Measurements from ENCODE around the gene PLEKHO1.

The PLEKHO1 gene

DNA sequence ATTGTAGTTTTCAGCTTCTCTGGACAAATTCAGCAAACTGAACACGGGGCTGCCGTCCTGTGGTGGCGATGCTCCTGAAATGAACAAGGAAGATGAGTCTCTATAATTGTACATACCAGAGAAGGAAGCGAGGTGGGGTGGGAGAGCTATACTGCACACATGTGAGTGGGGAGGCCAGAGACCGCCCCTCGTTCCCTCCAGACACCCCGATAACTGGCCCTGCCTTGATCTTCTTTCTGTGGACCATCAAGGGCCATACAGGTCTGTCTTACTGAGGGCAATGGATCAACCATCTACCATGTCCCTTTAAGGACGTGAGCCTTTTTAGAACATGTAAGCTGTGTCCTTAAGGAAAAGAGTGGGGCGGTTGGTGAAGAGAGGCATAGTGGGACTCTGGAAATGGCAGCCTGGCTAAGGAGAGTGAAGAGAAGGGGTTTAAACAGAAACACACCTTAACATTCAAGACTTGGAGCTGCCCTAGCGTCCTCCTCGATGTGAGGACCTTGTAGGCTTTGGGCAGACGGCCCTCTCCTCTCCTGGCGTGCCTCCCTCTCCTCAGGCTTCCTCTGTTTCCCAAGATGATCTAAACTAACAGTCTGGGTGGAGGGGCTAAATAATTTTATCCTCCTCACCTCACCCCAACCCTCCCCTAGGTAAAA lies 5.8 kb downstream of the PLEKHO1 start:
- TF ChIP-seq, protein P1, sequence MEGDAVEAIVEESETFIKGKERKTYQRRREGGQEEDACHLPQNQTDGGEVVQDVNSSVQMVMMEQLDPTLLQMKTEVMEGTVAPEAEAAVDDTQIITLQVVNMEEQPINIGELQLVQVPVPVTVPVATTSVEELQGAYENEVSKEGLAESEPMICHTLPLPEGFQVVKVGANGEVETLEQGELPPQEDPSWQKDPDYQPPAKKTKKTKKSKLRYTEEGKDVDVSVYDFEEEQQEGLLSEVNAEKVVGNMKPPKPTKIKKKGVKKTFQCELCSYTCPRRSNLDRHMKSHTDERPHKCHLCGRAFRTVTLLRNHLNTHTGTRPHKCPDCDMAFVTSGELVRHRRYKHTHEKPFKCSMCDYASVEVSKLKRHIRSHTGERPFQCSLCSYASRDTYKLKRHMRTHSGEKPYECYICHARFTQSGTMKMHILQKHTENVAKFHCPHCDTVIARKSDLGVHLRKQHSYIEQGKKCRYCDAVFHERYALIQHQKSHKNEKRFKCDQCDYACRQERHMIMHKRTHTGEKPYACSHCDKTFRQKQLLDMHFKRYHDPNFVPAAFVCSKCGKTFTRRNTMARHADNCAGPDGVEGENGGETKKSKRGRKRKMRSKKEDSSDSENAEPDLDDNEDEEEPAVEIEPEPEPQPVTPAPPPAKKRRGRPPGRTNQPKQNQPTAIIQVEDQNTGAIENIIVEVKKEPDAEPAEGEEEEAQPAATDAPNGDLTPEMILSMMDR (IDR thresholded peaks at IDR 0.05; ENCODE audit: low read depth, low read length, missing control alignments), result no peak
- DNase-seq (ENCODE audit: extremely low read depth, low read depth), result no peak
- H3K4me3 ChIP-seq (replicated peaks; ENCODE audit: low read depth, low read length), result no peak overlapping the region

DNA sequence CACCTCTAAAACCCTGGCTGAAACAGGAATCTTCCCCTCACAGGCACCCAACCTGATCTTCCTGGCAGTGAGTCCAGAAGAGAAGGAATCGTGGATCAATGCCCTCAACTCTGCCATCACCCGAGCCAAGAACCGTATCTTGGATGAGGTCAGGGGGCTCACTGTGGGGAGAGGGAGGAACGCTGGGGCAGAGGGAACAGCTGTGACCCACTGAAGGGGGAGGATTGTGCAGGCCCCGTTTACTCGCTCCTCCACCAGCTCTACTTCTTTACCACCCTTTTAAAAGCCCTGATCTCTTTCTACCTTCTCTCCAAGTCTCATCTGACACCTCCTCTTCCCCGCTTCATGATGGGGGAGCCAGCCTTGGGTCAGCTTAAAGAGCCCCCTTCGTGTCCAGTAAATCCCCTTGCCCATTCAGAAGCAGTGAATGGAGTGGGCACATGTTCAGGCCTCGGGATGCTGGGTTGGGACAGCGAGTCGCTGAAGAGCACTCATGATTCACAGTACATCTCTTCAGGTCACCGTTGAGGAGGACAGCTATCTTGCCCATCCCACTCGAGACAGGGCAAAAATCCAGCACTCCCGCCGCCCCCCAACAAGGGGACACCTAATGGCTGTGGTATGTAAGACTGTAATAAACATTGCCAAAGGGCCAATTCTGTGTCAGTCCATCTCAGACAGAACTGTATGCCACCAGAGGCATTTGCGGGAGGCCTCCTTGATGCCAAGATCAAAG lies 7.3 kb downstream of the PLEKHO1 start:
- no peak overlapping the region for H3K4me3 ChIP-seq (replicated peaks; ENCODE audit: low read depth, low read length)
- TF ChIP-seq, protein P1 (IDR thresholded peaks at IDR 0.05; ENCODE audit: low read depth, low read length, missing control alignments), result no peak
- DNase-seq (ENCODE audit: extremely low read depth, low read depth), result no peak

DNA sequence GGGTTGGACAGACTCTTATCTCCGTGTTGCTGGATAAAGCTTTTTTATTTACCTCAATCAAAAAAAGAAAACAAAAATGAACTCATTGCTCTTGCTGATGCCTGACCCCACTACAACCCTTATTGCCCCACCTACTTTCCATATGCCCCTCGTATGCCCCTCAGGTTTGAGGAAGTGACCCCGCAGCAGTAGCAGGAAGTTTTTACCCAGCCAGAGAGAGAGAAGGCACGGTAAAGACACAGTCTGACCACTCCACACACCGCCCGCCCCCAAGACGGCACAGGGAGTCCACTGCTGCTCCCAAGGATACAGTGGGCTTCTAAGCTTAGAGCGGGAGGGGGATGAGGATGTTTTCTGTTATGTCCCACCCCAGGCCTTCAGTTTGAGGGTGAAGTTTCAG lies 9.8 kb downstream of the PLEKHO1 start:
- TF ChIP-seq, protein P1 (IDR thresholded peaks at IDR 0.05; ENCODE audit: low read depth, low read length, missing control alignments), result no peak
- no peak for DNase-seq (ENCODE audit: extremely low read depth, low read depth)
- no peak overlapping the region for H3K4me3 ChIP-seq (replicated peaks; ENCODE audit: low read depth, low read length)

DNA sequence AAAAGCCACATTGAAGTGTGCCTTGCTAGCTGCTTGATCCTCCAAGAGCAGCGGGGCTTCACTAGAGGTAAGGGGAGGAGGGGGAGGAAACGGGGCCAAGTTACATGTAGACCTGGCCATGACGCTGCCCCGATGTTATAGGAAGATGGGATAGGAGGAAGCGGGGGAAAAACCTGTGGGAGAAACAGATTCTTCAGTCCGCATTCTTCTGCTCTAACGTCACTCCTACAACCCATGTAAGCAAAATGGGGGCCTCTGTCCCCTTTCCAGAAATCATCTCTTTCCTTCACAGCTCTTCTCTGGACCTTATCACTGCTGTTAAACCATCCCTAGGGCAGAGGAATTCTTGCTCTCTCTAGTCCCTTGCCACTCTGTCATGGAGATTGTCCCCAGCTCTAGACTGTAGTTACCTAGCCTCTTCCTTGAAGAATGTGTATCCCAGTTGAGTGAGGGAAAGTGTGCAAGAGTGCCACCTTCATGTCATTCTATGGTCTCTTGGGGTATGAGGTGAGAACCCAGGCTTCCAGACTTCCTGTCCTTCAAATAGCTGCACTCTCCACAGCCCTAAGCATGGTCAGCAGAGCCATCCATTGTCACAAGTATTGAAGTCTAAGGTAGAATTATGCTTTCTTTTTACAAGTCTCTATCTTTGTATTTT lies 11.4 kb downstream of the PLEKHO1 start:
- no peak overlapping the region for H3K4me3 ChIP-seq (replicated peaks; ENCODE audit: low read depth, low read length)
- TF ChIP-seq, protein P1 (IDR thresholded peaks at IDR 0.05; ENCODE audit: low read depth, low read length, missing control alignments), result no peak
- no peak for DNase-seq (ENCODE audit: extremely low read depth, low read depth)

DNA sequence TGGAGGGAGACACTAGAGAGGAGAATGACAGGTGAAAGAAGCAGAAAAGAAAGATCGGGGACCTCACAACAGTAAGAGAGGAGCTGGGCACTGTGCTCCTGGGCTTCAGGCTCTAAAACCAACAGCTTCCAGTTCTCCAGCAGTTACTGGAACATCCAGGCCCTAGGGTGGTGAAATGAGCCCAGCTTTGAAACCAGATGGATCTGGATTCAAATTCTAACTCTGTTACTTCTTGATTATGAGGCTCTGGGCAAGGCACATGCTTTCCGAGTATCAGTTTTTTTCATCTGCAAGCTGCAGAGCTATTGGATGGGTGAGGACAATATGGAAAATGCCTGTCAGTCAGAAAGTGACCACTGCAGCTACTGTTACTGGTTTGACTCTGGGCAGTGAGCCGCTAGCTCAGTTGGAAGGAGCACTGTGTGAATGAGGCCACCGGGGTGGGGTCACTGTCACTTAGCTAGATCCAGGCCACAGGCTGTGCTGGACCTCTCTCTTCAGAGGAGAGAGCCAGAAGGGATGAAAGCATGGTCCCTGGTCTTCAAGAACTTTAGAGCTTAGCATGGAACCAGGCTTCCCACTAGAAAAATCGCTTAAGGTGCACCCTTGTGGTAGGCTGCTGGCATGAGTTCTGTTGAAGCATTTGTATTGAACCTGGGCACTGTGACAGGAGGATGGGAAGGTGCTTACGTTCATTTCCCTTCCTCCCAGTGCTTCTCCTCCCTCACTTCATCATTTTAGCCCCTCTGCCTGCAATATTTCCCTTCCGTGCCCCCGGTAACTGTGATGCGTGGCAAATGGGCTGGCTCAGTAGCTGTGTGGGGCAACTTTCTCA lies 12.2 kb downstream of the PLEKHO1 start:
- TF ChIP-seq, protein P1 (IDR thresholded peaks at IDR 0.05; ENCODE audit: low read depth, low read length, missing control alignments), result peak; percentile 5
- H3K4me3 ChIP-seq (replicated peaks; ENCODE audit: low read depth, low read length), result no peak overlapping the region; the same call in 1 of the 2 replicates
- no peak for DNase-seq (ENCODE audit: extremely low read depth, low read depth)

DNA sequence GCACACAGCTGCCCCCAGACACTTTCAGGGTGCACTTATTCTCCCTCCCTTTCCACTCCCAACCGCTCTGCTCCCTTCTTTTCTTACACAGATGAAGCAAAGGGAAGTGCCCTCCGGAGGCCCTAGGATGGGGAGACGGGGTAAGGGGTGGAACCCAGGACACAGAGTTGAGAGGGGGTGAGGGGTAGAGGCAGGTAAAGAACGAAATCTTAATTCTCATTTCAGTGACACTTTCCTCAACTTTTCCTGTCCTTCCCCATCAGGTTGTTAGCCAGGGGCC lies 12.8 kb downstream of the PLEKHO1 start:
- DNase-seq (ENCODE audit: extremely low read depth, low read depth), result no peak
- TF ChIP-seq, protein P1 (IDR thresholded peaks at IDR 0.05; ENCODE audit: low read depth, low read length, missing control alignments), result no peak
- peak overlapping the region; percentile 25 for H3K4me3 ChIP-seq (replicated peaks; ENCODE audit: low read depth, low read length)
